Measurements from ENCODE around the gene NNT. TPM values are rescaled to one million over a fixed set of nuclear protein-coding genes. Genes with fewer than 3 reads are reported as not detected.

The NNT gene
- total RNA-seq, 1 donor from 2014 or later = 32.9 TPM

GRCh38 chr5:43683884-43684471 lies 81.0 kb downstream of the NNT start:
- DNase-seq (ENCODE audit: low read depth) = no peak
- Histone ChIP-seq H3K36me3 (ENCODE audit: control insufficient read depth, insufficient read depth, low read length) (no peaks in the 10 kb centered on the region), H3K27me3 (ENCODE audit: control insufficient read depth, insufficient read depth, low read length) (no peaks in the 10 kb centered on the region), H3K4me3 (ENCODE audit: low read depth, low read length) (no peak overlapping the region)
- no peak for FAIRE-seq
- TF ChIP-seq CTCF (IDR thresholded peaks at IDR 0.05; ENCODE audit: insufficient read depth, low read length, severe bottlenecking) = no peak

GRCh38 chr5:43685252-43685950 lies 82.4 kb downstream of the NNT start:
- H3K36me3 ChIP-seq (ENCODE audit: control insufficient read depth, insufficient read depth, low read length) = no peaks in the 10 kb centered on the region
- no peak overlapping the region for H3K4me3 ChIP-seq (ENCODE audit: low read depth, low read length)
- DNase-seq (ENCODE audit: low read depth) = no peak
- no peaks in the 10 kb centered on the region for H3K27me3 ChIP-seq (ENCODE audit: control insufficient read depth, insufficient read depth, low read length)
- FAIRE-seq = no peak
- no peak for TF ChIP-seq CTCF (IDR thresholded peaks at IDR 0.05; ENCODE audit: insufficient read depth, low read length, severe bottlenecking)

- DNase-seq (ENCODE audit: low read depth) = no peak
- Histone ChIP-seq H3K36me3 (ENCODE audit: control insufficient read depth, insufficient read depth, low read length) (no peaks in the 10 kb centered on the region), H3K4me3 (ENCODE audit: low read depth, low read length) (no peak overlapping the region), H3K27me3 (ENCODE audit: control insufficient read depth, insufficient read depth, low read length) (no peaks in the 10 kb centered on the region)
- no peak for TF ChIP-seq CTCF (IDR thresholded peaks at IDR 0.05; ENCODE audit: insufficient read depth, low read length, severe bottlenecking)
- FAIRE-seq = no peak
Measured at GRCh38 chr5:43687275-43687674, 84.3 kb downstream of the NNT start.

- no peak overlapping the region for H3K4me3 ChIP-seq (ENCODE audit: low read depth, low read length)
- no peaks in the 10 kb centered on the region for H3K36me3 ChIP-seq (ENCODE audit: control insufficient read depth, insufficient read depth, low read length)
Measured at GRCh38 chr5:43691275-43691674, 88.3 kb downstream of the NNT start.

GRCh38 chr5:43691893-43692292 lies 88.9 kb downstream of the NNT start:
- Histone ChIP-seq H3K27me3 (ENCODE audit: control insufficient read depth, insufficient read depth, low read length) (no peaks in the 10 kb centered on the region), H3K36me3 (ENCODE audit: control insufficient read depth, insufficient read depth, low read length) (no peaks in the 10 kb centered on the region), H3K4me3 (ENCODE audit: low read depth, low read length) (no peak overlapping the region)
- DNase-seq (ENCODE audit: low read depth) = no peak
- no peak for TF ChIP-seq CTCF (IDR thresholded peaks at IDR 0.05; ENCODE audit: insufficient read depth, low read length, severe bottlenecking)
- no peak for FAIRE-seq

More at GRCh38 chr5:43691275-43691674, 88.3 kb downstream of the NNT start:
- no peaks in the 10 kb centered on the region for H3K27me3 ChIP-seq (ENCODE audit: control insufficient read depth, insufficient read depth, low read length)
- FAIRE-seq (no peak), DNase-seq (ENCODE audit: low read depth) (no peak)
- no peak for TF ChIP-seq CTCF (IDR thresholded peaks at IDR 0.05; ENCODE audit: insufficient read depth, low read length, severe bottlenecking)

Measured in bronchial epithelial cell (primary cell).